ENCODE data around the gene MYOZ1.

DNA sequence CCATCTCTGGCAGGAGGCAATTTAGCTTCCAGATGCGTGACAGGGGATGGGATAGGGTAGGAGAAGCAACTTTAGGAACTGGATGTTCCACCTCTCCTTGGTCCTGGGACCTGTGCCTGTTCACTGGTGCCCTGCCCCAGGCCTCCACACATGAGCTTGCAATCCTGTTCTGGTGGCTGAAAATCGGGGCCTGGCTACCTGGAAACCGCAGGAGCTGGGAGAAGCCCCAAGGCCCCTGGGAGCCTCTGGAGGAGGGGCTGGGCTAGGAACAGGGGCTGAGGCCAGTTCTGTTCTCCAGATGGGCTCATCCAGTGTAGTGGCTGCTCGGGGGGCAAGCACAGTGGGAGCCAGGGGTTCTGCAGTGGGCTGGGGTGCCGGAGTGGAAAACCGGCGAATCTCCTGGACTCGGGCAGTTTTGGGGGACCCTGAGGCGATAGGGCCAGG lies 5.3 kb upstream of the MYOZ1 start:
- TF ChIP-seq, protein P1, sequence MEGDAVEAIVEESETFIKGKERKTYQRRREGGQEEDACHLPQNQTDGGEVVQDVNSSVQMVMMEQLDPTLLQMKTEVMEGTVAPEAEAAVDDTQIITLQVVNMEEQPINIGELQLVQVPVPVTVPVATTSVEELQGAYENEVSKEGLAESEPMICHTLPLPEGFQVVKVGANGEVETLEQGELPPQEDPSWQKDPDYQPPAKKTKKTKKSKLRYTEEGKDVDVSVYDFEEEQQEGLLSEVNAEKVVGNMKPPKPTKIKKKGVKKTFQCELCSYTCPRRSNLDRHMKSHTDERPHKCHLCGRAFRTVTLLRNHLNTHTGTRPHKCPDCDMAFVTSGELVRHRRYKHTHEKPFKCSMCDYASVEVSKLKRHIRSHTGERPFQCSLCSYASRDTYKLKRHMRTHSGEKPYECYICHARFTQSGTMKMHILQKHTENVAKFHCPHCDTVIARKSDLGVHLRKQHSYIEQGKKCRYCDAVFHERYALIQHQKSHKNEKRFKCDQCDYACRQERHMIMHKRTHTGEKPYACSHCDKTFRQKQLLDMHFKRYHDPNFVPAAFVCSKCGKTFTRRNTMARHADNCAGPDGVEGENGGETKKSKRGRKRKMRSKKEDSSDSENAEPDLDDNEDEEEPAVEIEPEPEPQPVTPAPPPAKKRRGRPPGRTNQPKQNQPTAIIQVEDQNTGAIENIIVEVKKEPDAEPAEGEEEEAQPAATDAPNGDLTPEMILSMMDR (IDR thresholded peaks at IDR 0.05): no peak
- TF ChIP-seq POLR2A (IDR thresholded peaks at IDR 0.05): no peak
